Stomach smooth muscle (tissue), 2 donors: ENCODE results near the gene CCL2.

Source experiments
- H3K27ac ChIP-seq: one replicate; pipeline ENCODE4 v1.7.0; 2013; ENCODE audit warnings: mild to moderate bottlenecking, low read length, inconsistent platforms
- H3K27me3 ChIP-seq, 2 donors: one replicate each; pipeline ENCODE4 v1.7.0; 2013; ENCODE audit warnings: low read length in 2 of 2; ENCODE audit not compliant: insufficient read depth in 2 of 2, control insufficient read depth in 1 of 2
- H3K36me3 ChIP-seq, 2 donors: one replicate each; pipeline ENCODE4 v1.7.0; 2013; ENCODE audit warnings: low read length in 2 of 2; ENCODE audit not compliant: control insufficient read depth in 2 of 2, insufficient read depth in 2 of 2
- H3K4me1 ChIP-seq: one replicate; pipeline ENCODE4 v1.7.0; 2013; ENCODE audit warnings: low read length; ENCODE audit not compliant: control insufficient read depth, insufficient read depth
- H3K4me3 ChIP-seq, 2 donors: one replicate each; pipeline ENCODE4 v1.7.0; 2013; ENCODE audit warnings: low read length in 2 of 2
- H3K9ac ChIP-seq, 2 donors: one replicate each; pipeline ENCODE4 v1.7.0; 2013; ENCODE audit warnings: low read length in 2 of 2, mild to moderate bottlenecking in 1 of 2
- H3K9me3 ChIP-seq, 2 donors: one replicate each; pipeline ENCODE4 v1.7.0; 2013; ENCODE audit warnings: low read length in 2 of 2; ENCODE audit not compliant: control insufficient read depth in 2 of 2
- donor health status: healthy.
- donor health status: Pancreatic carcinoma.

The CCL2 gene

DNA sequence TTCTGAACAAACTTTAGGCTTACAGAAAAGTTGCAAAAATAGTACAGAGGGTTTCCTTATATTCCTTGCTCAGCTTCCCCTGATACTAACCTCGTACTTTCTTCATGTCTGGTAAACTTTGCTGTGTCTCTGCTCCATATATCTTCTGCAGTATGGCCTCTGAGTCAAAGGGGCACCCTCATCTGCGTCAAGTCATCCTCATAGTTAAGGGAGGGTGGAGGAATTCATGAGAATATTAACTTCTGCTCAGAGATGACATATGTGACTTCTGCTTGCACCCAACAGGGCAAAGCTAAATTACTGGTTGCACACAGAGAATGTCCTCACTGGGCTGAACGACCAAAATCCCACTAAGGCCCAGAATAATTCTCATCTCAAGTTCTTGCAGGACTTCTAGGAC is 10.6 kb downstream of the CCL2 start:
- Histone ChIP-seq H3K27me3 (no peaks in the 10 kb centered on the region), H3K9me3 (no peaks in the 10 kb centered on the region), H3K4me1 (no peaks in the 10 kb centered on the region), H3K36me3 (no peaks in the 10 kb centered on the region), H3K4me3 (no peak overlapping the region), H3K27ac (no peak overlapping the region), H3K9ac (no peak overlapping the region)

DNA sequence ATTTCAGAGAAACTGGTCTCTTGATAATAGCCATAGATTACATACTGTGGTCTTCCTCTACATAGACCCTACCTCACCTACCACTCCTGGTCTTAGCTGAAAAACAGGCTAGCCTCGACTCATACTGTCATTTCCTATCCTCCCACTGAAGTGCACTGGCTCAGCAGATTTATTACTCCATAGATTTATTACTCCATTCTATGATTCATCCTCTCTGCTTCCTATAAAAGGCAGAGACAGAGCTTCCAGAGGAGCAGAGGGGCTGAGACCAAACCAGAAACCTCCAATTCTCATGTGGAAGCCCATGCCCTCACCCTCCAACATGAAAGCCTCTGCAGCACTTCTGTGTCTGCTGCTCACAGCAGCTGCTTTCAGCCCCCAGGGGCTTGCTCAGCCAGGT is 14.9 kb downstream of the CCL2 start, which contains the start of gene CCL7:
Gene CCL7, plus strand, starts transcription at position 253 of the 400 bp plus-strand sequence. Its CDS starts 70 bp downstream, at position 323.
- no peak within 1 kb of the TSS for H3K27ac ChIP-seq
- no peaks in the 10 kb centered on the region for H3K36me3 ChIP-seq
- H3K9ac ChIP-seq = no peak within 1 kb of the TSS
- H3K4me1 ChIP-seq = no peaks in the 10 kb centered on the region
- no peaks in the 10 kb centered on the region for H3K27me3 ChIP-seq
- no peak within 1 kb of the TSS for H3K4me3 ChIP-seq
- H3K9me3 ChIP-seq = no peaks in the 10 kb centered on the region

DNA sequence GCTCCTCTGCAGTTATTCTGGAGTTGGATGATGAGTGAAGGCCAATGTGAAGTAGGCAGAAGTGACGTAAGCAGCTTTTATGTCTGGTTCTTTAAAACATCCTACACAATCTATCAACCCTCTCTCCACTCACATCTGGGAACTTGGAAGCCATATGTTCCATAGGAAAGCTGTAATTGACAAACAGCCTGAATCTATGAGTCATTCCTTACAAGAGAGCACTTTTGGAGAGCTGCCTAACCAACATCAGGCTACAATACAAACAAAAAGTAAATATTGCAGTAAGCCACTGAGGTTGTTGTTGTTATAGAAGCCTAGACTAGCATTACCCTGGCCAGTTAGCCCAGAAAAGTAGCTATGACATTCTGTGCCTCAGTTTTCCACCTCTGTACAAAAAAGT is 20.8 kb downstream of the CCL2 start:
- no peak overlapping the region for H3K9ac ChIP-seq
- H3K27ac ChIP-seq = no peak overlapping the region
- no peaks in the 10 kb centered on the region for H3K36me3 ChIP-seq
- no peaks in the 10 kb centered on the region for H3K27me3 ChIP-seq
- no peak overlapping the region for H3K4me3 ChIP-seq
- no peaks in the 10 kb centered on the region for H3K4me1 ChIP-seq
- no peaks in the 10 kb centered on the region for H3K9me3 ChIP-seq

DNA sequence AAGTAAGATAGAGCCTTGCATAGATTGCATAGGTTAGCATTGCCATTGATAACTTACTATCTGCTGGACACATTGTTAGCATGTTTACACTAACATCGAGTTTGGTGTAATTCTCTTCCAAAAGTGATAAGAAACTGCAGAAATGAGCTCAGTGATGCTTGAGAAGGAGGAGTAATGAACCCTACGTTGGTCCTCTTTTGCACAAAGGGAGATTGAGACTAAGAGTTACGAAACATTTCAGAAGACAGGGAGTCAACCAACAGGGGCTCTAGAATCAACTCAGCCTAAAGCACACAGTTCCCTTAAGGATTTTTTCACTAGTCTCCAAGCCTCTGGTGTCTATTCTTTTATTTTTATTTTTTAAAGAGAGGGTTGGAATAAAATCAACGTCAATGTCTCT is 21.7 kb downstream of the CCL2 start:
- H3K36me3 ChIP-seq = no peaks in the 10 kb centered on the region
- H3K4me1 ChIP-seq = no peaks in the 10 kb centered on the region
- H3K27me3 ChIP-seq = no peaks in the 10 kb centered on the region
- H3K9ac ChIP-seq = no peak overlapping the region
- H3K4me3 ChIP-seq = no peak overlapping the region
- H3K27ac ChIP-seq = no peak overlapping the region
- H3K9me3 ChIP-seq = no peaks in the 10 kb centered on the region

DNA sequence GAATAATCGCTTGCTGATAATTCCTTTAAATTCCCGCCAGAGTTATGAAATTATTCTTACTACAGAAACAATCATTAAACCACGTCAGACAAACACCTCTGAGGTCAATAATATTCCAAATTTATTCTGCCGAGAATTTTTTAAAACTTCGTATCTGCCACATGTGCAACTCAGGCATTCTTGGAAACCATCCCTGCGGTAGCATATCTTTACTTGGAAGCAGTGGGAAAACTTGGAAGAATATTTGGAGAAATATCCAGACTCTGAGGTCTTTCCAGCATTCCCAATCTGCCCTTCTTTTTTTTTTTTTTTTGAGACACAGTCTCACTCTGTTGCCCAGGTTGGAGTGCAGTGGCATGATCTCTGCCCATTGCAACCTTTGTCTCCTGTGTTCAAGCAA is 28.5 kb downstream of the CCL2 start:
- Histone ChIP-seq H3K27me3 (peaks cover 0 to 2% of the 10 kb centered on the region in 2 donors), H3K9me3 (no peaks in the 10 kb centered on the region), H3K36me3 (no peaks in the 10 kb centered on the region), H3K9ac (no peak overlapping the region), H3K4me3 (no peak overlapping the region), H3K27ac (no peak overlapping the region), H3K4me1 (peaks cover 3% of the 10 kb centered on the region)

DNA sequence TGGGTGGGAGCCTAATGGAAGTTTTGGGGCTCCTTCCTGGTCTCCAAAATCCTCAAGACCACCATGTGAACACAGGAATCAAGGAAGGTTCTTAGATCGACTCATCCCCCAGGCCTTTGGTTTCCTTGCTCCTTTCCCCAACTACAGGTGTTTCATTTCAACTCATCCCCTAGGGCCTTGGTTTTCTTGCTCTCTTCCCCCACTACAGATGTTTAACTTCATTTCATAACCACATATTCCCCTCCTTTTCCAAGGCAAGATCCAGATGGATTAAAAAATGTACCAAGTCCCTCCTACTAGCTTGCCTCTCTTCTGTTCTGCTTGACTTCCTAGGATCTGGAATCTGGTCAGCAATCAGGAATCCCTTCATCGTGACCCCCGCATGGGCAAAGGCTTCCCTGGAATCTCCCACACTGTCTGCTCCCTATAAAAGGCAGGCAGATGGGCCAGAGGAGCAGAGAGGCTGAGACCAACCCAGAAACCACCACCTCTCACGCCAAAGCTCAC is 30.3 kb downstream of the CCL2 start, which contains the start of gene CCL11:
Gene CCL11, plus strand, starts transcription at position 457 of the 507 bp plus-strand sequence. CDS start 67 bp downstream, outside the sequence.
- H3K27ac ChIP-seq = no peak within 1 kb of the TSS
- no peaks in the 10 kb centered on the region for H3K36me3 ChIP-seq
- H3K4me3 ChIP-seq = no peak within 1 kb of the TSS
- H3K9me3 ChIP-seq = no peaks in the 10 kb centered on the region
- H3K9ac ChIP-seq = no peak within 1 kb of the TSS
- peaks cover 3% of the 10 kb centered on the region for H3K4me1 ChIP-seq
- H3K27me3 ChIP-seq = peaks cover 0 to 2% of the 10 kb centered on the region in 2 donors

DNA sequence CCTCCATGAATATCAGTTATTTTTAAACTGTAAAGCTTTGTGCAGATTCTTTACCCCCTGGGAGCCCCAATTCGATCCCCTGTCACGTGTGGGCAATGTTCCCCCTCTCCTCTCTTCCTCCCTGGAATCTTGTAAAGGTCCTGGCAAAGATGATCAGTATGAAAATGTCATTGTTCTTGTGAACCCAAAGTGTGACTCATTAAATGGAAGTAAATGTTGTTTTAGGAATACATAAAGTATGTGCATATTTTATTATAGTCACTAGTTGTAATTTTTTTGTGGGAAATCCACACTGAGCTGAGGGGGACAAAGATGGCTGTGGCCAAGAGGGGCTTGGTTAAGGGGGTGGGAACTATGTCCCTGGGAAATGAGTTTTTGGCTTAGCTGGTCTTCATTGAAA is 32.8 kb downstream of the CCL2 start:
- H3K27me3 ChIP-seq = peaks cover 0 to 2% of the 10 kb centered on the region in 2 donors
- no peak overlapping the region for H3K9ac ChIP-seq

DNA sequence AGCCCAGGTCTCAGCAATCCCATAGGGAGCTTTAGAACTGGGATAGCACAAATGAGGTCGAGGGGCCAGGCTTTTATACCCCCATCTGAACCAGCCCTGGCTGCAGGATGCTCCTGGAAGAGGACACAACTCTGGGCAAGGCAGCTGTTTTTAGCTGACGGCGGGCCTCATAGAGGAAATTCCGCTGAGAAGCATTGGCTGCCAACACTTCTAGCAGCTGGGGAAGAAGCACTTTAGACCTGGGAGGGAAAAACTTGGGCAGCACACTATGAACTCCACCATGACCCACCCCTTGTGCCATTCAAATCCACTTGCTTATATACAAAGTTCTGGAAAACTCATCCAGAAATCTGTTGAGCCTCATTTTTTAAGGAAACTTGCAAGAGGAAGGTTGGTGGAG is 35.5 kb downstream of the CCL2 start:
- Histone ChIP-seq H3K36me3 (no peaks in the 10 kb centered on the region), H3K4me1 (peaks cover 2% of the 10 kb centered on the region), H3K9me3 (no peaks in the 10 kb centered on the region), H3K9ac (no peak overlapping the region), H3K27me3 (peaks cover 0 to 2% of the 10 kb centered on the region in 2 donors), H3K27ac (no peak overlapping the region), H3K4me3 (no peak overlapping the region)

More for the DNA sequence above, 32.8 kb downstream of the CCL2 start:
- H3K9me3 ChIP-seq = no peaks in the 10 kb centered on the region
- H3K27ac ChIP-seq = no peak overlapping the region
- peaks cover 3% of the 10 kb centered on the region for H3K4me1 ChIP-seq
- H3K4me3 ChIP-seq = no peak overlapping the region
- no peaks in the 10 kb centered on the region for H3K36me3 ChIP-seq

DNA sequence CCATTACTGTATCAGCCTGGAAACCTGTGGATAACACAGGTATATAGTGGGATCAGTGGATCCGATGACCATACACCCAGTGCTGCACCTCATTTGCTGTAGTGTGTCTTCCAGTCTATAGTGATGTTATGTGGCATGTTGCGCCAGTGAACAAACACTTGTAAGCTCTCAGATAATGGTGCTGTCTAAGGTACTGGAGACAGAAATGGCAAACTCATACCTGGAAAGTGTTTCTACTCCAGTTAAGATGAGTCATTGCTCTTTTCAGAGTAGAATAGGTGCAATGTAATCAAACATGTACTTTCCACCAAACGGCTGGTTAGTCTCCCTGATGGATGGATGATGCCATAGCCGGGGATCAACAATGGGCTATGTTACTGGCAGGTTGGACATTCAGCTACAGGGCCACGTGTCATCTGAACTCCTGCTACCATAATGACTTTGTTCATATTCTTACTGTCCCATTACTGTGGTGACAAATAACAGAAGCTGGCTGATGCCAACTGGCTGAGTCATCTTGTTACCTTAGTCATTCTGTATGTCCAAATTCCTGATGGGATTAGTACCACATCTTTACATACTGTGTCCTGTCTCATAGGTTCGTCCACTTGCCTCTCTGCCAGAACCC is 36.8 kb downstream of the CCL2 start:
- Histone ChIP-seq H3K4me1 (no peaks in the 10 kb centered on the region), H3K27me3 (no peaks in the 10 kb centered on the region), H3K9me3 (no peaks in the 10 kb centered on the region), H3K27ac (no peak overlapping the region), H3K4me3 (no peak overlapping the region), H3K9ac (no peak overlapping the region), H3K36me3 (no peaks in the 10 kb centered on the region)

DNA sequence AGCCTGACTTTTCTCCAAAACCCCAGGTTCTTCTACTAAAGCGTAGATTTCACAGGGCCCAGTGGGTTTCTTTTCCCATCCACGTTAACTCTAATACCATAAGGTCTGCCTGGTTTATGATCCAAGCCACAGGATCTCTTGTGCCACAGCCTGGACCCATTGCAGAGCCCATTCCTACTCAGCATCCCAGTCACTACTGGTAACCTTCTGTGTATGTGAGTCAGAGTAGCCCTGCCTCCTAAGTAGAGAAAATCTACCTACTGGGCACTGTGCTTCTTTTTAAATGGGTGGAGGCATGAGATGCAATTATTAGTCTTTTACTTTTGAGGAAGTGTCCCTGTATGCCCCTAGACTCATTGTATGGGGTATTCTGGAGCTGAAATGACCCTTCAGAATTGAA is 43.9 kb downstream of the CCL2 start:
- Histone ChIP-seq H3K4me1 (no peaks in the 10 kb centered on the region), H3K36me3 (no peaks in the 10 kb centered on the region), H3K9me3 (no peaks in the 10 kb centered on the region), H3K27ac (no peak overlapping the region), H3K4me3 (no peak overlapping the region), H3K9ac (no peak overlapping the region), H3K27me3 (peaks cover 0 to 4% of the 10 kb centered on the region in 2 donors)

DNA sequence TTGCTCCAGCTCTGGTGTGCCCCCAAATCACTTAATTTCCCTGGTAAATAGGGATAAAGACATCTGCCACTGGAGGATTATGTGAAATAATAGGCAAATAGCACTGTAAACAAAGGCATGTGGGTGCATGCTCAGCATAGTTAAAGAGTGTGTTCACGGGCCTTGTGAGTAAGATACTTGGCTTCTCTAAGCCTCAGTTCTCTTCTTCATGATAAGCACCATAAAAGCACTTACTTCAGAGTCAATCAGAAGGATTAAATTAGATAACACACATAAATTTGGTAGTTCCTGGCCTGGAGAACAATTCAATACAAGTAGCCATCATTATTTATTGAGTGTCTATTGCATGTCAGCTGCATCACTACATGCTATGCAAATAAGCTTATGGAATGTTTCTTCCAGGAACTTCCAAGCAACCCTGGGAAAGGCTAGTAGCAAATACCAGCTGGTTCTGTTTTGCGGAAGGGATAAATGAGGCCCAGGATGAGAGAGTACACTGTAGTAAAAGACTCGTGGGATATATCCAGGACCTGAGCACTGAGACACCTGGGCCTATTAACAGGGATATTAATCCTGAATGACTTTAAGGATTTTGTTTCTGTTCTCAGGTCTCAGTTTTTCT is 45.0 kb downstream of the CCL2 start:
- no peaks in the 10 kb centered on the region for H3K9me3 ChIP-seq
- H3K9ac ChIP-seq = no peak overlapping the region
- H3K27ac ChIP-seq = no peak overlapping the region
- H3K4me3 ChIP-seq = no peak overlapping the region
- H3K4me1 ChIP-seq = no peaks in the 10 kb centered on the region
- H3K27me3 ChIP-seq = peaks cover 0 to 4% of the 10 kb centered on the region in 2 donors
- no peaks in the 10 kb centered on the region for H3K36me3 ChIP-seq
